Caco-2 (cell line): ENCODE results near the gene BICRAL. TPM values are rescaled to one million over a fixed set of nuclear protein-coding genes. Genes with fewer than 3 reads are reported as not detected.

Experiments used
- BruUV-seq: library from RNA; stranded (reverse); fragments of 400-500 nt; replicated peaks from 2 replicates; lab custom pipeline; 2021; lab: Mats Ljungman, UMichigan
- CTCF ChIA-PET: fragments of 300-600 bp; sonication (Branson Sonifier 250); formaldehyde crosslinking; loops from one replicate; lab custom pipeline; 2022; ENCODE audit warnings: antibody characterized with exemption; lab: Charles Lee
- POLR2A ChIA-PET: fragments of 300-600 bp; sonication (Branson Sonifier 250); formaldehyde crosslinking; loops from one replicate; lab custom pipeline; 2022; ENCODE audit warnings: antibody characterized with exemption; lab: Charles Lee
- DNase-seq, 2 experiments: peaks; one replicate each; pipeline versions ENCODE4 v3.0.0 to v3.0.0-alpha.2; 2020 to 2022
- H3K27me3 ChIP-seq: replicated peaks from 2 replicates; pipeline ENCODE4 v1.6.0; 2011; ENCODE audit warnings: low read length; ENCODE audit not compliant: control insufficient read depth, insufficient read depth
- H3K36me3 ChIP-seq: 2 replicates; pipeline ENCODE4 v1.5.1; 2011; ENCODE audit warnings: low read length; ENCODE audit not compliant: control insufficient read depth, insufficient read depth
- H3K4me1 ChIP-seq: fragments of 250-450 bp; sonication (Bioruptor Pico); 2 replicates; pipeline ENCODE4 v1.5.1; 2020; ENCODE audit warnings: mild to moderate bottlenecking
- H3K4me3 ChIP-seq: 2 replicates; pipeline ENCODE4 v1.5.1; 2011; ENCODE audit warnings: low read depth, mild to moderate bottlenecking, control low read depth, low read length
- H3K9me3 ChIP-seq: fragments of 250-450 bp; sonication (Bioruptor Pico); 2 replicates; pipeline ENCODE4 v1.5.1; 2020; ENCODE audit warnings: mild to moderate bottlenecking, moderate library complexity
- H3K27ac Mint-ChIP-seq: one replicate; pipeline ENCODE4 v1.8.0; 2022; ENCODE audit warnings: mixed read lengths; ENCODE audit not compliant: unreplicated experiment
- H3K27me3 Mint-ChIP-seq: one replicate; pipeline ENCODE4 v1.8.0; 2022; ENCODE audit warnings: mixed read lengths; ENCODE audit not compliant: insufficient read depth, unreplicated experiment
- H3K36me3 Mint-ChIP-seq: one replicate; pipeline ENCODE4 v1.8.0; 2022; ENCODE audit warnings: mild to moderate bottlenecking, mixed read lengths; ENCODE audit not compliant: insufficient read depth, unreplicated experiment
- H3K4me1 Mint-ChIP-seq: one replicate; pipeline ENCODE4 v1.8.0; 2022; ENCODE audit warnings: low read depth, mixed read lengths; ENCODE audit not compliant: unreplicated experiment
- H3K4me3 Mint-ChIP-seq: one replicate; pipeline ENCODE4 v1.8.0; 2022; ENCODE audit warnings: mild to moderate bottlenecking, moderate library complexity, mixed read lengths; ENCODE audit not compliant: unreplicated experiment
- H3K9me3 Mint-ChIP-seq: one replicate; pipeline ENCODE4 v1.8.0; 2022; ENCODE audit warnings: mixed read lengths; ENCODE audit not compliant: unreplicated experiment
- CTCF ChIP-seq, 2 experiments: fragments of 200-600 bp in 1 of 2; IDR thresholded peaks; 1 replicate in 1 of 2; 2 replicates in 1 of 2; pipeline versions ENCODE4 v1.5.1 to v1.8.0; 2011 to 2022; ENCODE audit warnings: antibody characterized with exemption in 1 of 2, control low read depth in 1 of 2, inconsistent platforms in 1 of 2, low read depth in 1 of 2, low read length in 1 of 2, mild to moderate bottlenecking in 1 of 2, moderate library complexity in 1 of 2; ENCODE audit not compliant: insufficient read depth in 1 of 2, severe bottlenecking in 1 of 2, unreplicated experiment in 1 of 2
- intact Hi-C: fragments of 100-400 bp; cut with micrococcal nuclease; formaldehyde crosslinking; loops from one replicate; pipeline ENCODE4 v1.10.0; 2022; ENCODE audit not compliant: unreplicated experiment
- total RNA-seq: library from RNA; stranded (reverse); gene quantifications from 2 replicates; pipeline ENCODE4 v1.2.3, GENCODE V29; 2022

Gene BICRAL
- total RNA-seq, 1 experiment from 2014 or later: 5.3 TPM

- intact Hi-C loops: loop anchor here (5.0 to 10.0 kb wide), 2 partner anchors 147 to 180 kb away; partner anchors contain the start of gene UBR2
- no peak for TF ChIP-seq CTCF (IDR thresholded peaks at IDR 0.05; ENCODE audit: insufficient read depth in 1 of 2, low read depth in 1 of 2, low read length in 1 of 2, severe bottlenecking in 1 of 2, unreplicated experiment in 1 of 2)
- no peaks in the 10 kb centered on the region for H3K27me3 ChIP-seq
- no TSS peak for BruUV-seq
- peak overlapping the region; percentile 58 for H3K4me3 ChIP-seq
- peak overlapping the region; percentile 83 for H3K4me3 Mint-ChIP-seq
- no peaks in the 10 kb centered on the region for H3K9me3 Mint-ChIP-seq
- peaks cover 6% of the 10 kb centered on the region for H3K36me3 Mint-ChIP-seq
- ChIA-PET POLR2A (interaction anchor here (0.5 to 2.3 kb wide), 10 partner anchors 12 to 1010 kb away, joined by 3 to 52 read pairs (median 4); partner anchors contain the start of genes BICRAL, CNPY3, FRS3 and KLHDC3), CTCF (interaction anchor here (0.5 to 1.5 kb wide), 5 partner anchors 19 to 924 kb away, joined by 3 to 4 read pairs (median 3); partner anchors contain the start of gene UBR2)
- peaks cover 6% of the 10 kb centered on the region for H3K4me1 Mint-ChIP-seq
- peaks cover 15% of the 10 kb centered on the region for H3K4me1 ChIP-seq
- DNase-seq: peak; percentile 24 to 41
- no peaks in the 10 kb centered on the region for H3K9me3 ChIP-seq
- no peak overlapping the region for H3K27ac Mint-ChIP-seq
- no peaks in the 10 kb centered on the region for H3K36me3 ChIP-seq
- H3K27me3 Mint-ChIP-seq: no peaks in the 10 kb centered on the region
Measured at GRCh38 chr6:42745083-42745639, 36.7 kb upstream of the BICRAL start.

DNA sequence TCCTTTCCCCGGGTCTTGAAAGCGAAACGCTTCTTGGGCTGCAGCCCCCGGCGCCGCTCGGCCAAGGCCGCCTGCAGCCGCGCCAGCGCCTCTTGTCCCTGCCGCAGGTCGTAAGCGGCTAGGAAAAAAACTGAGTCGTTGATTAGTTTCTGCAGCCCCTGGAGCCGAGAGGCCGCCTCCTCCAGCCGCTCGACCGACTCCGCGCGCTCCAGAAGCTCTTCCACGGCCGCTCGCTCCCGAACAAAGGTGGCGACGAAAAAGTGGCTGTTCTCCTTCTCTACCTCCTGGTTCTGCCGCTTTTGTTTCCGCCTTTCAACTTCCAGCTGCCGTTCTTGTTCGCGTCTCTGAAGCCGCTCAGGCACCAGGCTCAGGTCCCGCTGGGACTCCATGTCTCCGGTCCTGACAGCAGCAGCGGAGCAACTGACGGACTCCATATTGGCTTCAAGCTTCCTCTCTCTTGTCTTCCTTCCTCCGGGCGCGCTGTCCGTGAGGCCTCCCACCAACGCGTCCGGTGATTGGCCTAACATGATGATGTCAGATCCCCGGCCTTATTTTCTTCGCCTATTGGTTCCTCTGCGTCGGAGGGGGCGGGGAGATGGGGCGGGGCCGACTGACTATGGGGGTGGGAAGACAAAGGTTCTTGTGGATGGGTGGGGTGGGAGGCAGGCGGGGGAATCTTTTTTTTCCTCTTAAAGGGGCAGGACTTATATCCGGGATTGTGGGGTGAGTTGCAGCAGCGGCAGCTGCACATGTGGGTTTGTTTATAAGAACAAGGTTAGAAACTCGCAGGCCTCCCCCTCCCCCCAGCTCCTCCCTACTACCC, 36.0 kb upstream of the BICRAL start, which contains the start of gene TBCC:
TBCC (minus strand) TSS at position 464 of the 823 bp plus-strand sequence; CDS start at position 434, 30 bp downstream.
- peak within 1 kb of the TSS; percentile 83 for H3K4me3 Mint-ChIP-seq
- Histone ChIP-seq H3K27me3 (no peaks in the 10 kb centered on the region), H3K36me3 (no peaks in the 10 kb centered on the region), H3K9me3 (no peaks in the 10 kb centered on the region), H3K4me1 (peaks cover 15% of the 10 kb centered on the region), H3K4me3 (peak within 1 kb of the TSS; percentile 58)
- peaks cover 6% of the 10 kb centered on the region for H3K4me1 Mint-ChIP-seq
- no peak for TF ChIP-seq CTCF (IDR thresholded peaks at IDR 0.05; ENCODE audit: insufficient read depth in 1 of 2, low read depth in 1 of 2, low read length in 1 of 2, severe bottlenecking in 1 of 2, unreplicated experiment in 1 of 2)
- BruUV-seq: TSS peak; percentile 86
- CTCF ChIA-PET: interaction anchor here (0.5 to 1.5 kb wide), 7 partner anchors 20 to 924 kb away, joined by 3 to 5 read pairs (median 3); partner anchors contain the start of genes SRF and UBR2
- peak within 1 kb of the TSS; percentile 95 for H3K27ac Mint-ChIP-seq
- H3K36me3 Mint-ChIP-seq: peaks cover 6% of the 10 kb centered on the region
- intact Hi-C loops: loop anchor here (1.0 to 10.0 kb wide), 6 partner anchors 17 to 425 kb away; partner anchors contain the start of genes BICRAL, RPL7L1, SRF and UBR2
- POLR2A ChIA-PET: interaction anchor here (0.5 to 2.3 kb wide), 13 partner anchors 11 to 1011 kb away, joined by 3 to 52 read pairs (median 4); partner anchors contain the start of genes BICRAL, CNPY3, FRS3 and KLC4
- peak; percentile 94 to 97 for DNase-seq
- H3K9me3 Mint-ChIP-seq: no peaks in the 10 kb centered on the region
- no peaks in the 10 kb centered on the region for H3K27me3 Mint-ChIP-seq
